Mesothelial cell of epicardium (in vitro differentiated cells): ENCODE results near the gene PPP1R12C. TPM values are rescaled to one million over a fixed set of nuclear protein-coding genes. Genes with fewer than 3 reads are reported as not detected.
"Not testable (repeated sequence)": the region's sequence is repeated elsewhere in the genome, so short reads cannot be mapped to it uniquely, and the experiment has no call there.

ENCODE experiments used
- DNase-seq, 2 experiments: peaks; one replicate each; pipeline ENCODE4 v3.0.0; 2021; ENCODE audit warnings: low spot score in 2 of 2; ENCODE audit not compliant: unreplicated experiment in 2 of 2
- H3K27ac Mint-ChIP-seq: 2 replicates; pipeline ENCODE4 v1.8.0; 2021; ENCODE audit warnings: mixed read lengths
- H3K27me3 Mint-ChIP-seq: 2 replicates; pipeline ENCODE4 v1.8.0; 2021; ENCODE audit warnings: low read depth, mixed read lengths
- H3K36me3 Mint-ChIP-seq: 2 replicates; pipeline ENCODE4 v1.8.0; 2021; ENCODE audit warnings: mixed read lengths
- H3K4me1 Mint-ChIP-seq: 2 replicates; pipeline ENCODE4 v1.8.0; 2021; ENCODE audit warnings: mixed read lengths
- H3K4me3 Mint-ChIP-seq: 2 replicates; pipeline ENCODE4 v1.8.0; 2021; ENCODE audit warnings: mild to moderate bottlenecking, moderate library complexity, mixed read lengths
- H3K9me3 Mint-ChIP-seq: 2 replicates; pipeline ENCODE4 v1.8.0; 2021; ENCODE audit warnings: mixed read lengths
- total RNA-seq: library from RNA; stranded (reverse); gene quantifications from 3 replicates; pipeline ENCODE4 v1.2.1, GENCODE V29; 2021
- TF ChIP-seq, protein P1 (sequence below): fragments of 200-600 bp; sonication (generic); IDR thresholded peaks from one replicate; pipeline ENCODE4 v1.5.0; 2021; ENCODE audit warnings: antibody characterized with exemption; ENCODE audit not compliant: unreplicated experiment

The PPP1R12C gene
- total RNA-seq, 1 donor from 2014 or later, result 111 TPM

DNA sequence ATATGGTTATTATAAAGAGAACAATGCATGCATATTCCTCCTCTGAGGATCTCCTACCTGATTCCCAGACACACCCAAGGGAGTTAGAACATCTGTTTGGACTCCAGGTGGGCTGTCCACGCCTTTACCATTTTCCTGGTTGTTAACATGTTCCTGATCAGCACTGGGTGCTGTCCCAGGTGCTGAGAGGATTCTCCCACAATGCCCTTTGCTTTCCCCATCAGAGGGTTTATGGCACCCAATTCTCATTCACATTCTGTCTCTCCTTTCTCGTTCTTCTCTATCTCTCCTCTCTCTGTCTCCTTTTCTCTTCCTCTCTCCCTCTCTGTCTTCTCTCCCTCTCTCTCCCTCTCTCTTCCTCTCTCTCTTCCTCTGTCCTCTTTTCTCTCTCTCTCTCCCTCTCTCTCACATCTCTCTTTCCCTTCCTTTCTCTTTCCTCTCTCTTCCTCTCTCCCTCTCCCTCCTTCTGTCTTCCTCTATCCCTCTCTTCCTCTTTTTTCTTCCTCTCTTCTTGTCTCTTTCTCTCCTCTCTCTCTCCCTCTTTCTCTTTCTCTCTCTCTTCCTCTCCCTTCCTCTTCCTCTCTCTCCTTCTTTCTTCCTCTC, 51.2 kb downstream of the PPP1R12C start:
- H3K9me3 Mint-ChIP-seq, result no peaks in the 10 kb centered on the region
- H3K4me1 Mint-ChIP-seq, result peaks cover 44% of the 10 kb centered on the region
- TF ChIP-seq, protein P1, sequence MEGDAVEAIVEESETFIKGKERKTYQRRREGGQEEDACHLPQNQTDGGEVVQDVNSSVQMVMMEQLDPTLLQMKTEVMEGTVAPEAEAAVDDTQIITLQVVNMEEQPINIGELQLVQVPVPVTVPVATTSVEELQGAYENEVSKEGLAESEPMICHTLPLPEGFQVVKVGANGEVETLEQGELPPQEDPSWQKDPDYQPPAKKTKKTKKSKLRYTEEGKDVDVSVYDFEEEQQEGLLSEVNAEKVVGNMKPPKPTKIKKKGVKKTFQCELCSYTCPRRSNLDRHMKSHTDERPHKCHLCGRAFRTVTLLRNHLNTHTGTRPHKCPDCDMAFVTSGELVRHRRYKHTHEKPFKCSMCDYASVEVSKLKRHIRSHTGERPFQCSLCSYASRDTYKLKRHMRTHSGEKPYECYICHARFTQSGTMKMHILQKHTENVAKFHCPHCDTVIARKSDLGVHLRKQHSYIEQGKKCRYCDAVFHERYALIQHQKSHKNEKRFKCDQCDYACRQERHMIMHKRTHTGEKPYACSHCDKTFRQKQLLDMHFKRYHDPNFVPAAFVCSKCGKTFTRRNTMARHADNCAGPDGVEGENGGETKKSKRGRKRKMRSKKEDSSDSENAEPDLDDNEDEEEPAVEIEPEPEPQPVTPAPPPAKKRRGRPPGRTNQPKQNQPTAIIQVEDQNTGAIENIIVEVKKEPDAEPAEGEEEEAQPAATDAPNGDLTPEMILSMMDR, result no peak
- no peaks in the 10 kb centered on the region for H3K36me3 Mint-ChIP-seq
- H3K4me3 Mint-ChIP-seq, result no peak overlapping the region
- no peak overlapping the region for H3K27ac Mint-ChIP-seq
- DNase-seq, result no peak
- H3K27me3 Mint-ChIP-seq, result peaks cover 49% of the 10 kb centered on the region

GRCh38 chr19:55065516-55065915, 51.9 kb downstream of the PPP1R12C start:
- peaks cover 47% of the 10 kb centered on the region for H3K27me3 Mint-ChIP-seq
- H3K4me3 Mint-ChIP-seq, H3K27ac Mint-ChIP-seq, H3K9me3 Mint-ChIP-seq, H3K36me3 Mint-ChIP-seq, DNase-seq: not testable (repeated sequence)
- H3K4me1 Mint-ChIP-seq, result peaks cover 47% of the 10 kb centered on the region

GRCh38 chr19:55063492-55063843, 54.0 kb downstream of the PPP1R12C start:
- Mint-ChIP-seq H3K9me3 (no peaks in the 10 kb centered on the region), H3K27ac (peak overlapping the region; percentile 72), H3K27me3 (peaks cover 32% of the 10 kb centered on the region), H3K36me3 (peaks cover 6% of the 10 kb centered on the region), H3K4me3 (peak overlapping the region; percentile 88), H3K4me1 (peaks cover 52% of the 10 kb centered on the region)
- TF ChIP-seq, protein P1, result no peak
- no peak for DNase-seq

DNA sequence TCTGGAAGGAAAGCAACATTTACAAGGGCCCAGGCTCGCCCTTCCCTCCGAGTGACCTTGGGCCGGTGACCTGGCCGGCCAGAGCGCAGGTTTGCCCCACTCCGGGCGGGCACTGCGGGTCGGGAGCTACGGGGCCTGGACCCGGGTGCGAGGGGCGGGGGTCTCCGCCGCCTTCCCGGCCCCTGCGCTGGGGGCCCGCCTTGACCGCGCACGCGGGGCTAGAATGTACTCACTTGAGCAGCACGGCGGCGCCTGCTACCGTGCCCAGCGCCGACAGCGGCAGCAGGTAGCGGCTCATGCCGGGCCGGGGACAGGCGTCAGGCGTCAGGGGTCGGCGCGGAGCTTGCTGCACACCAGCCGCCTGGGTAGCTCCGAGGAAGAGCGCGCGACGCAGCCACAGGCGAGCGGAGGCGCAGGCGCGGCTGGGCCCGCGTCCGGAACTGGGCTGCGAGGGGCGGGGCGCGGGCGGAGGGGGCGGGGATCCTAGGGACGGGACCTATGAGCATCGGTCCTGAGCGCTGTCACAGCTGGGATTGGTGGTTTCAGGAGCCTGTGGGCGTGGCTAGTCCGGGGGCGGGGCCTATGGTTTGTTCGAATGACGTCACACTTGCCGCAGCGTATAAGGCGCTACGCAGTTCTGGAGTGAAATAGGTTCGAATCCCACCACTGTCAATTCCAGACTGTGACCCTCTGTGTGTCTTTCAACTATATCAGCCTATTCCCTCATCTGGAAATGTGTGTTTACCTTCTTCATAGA, 54.5 kb downstream of the PPP1R12C start, which contains the start of gene RDH13:
Gene RDH13 (minus strand): TSS at position 414 of the 757 bp plus-strand sequence. CDS start 116 bp downstream, at position 298.
- Mint-ChIP-seq H3K27me3 (peaks cover 27% of the 10 kb centered on the region), H3K4me3 (peak within 1 kb of the TSS; percentile 88), H3K36me3 (peaks cover 9% of the 10 kb centered on the region), H3K9me3 (no peaks in the 10 kb centered on the region), H3K27ac (peak within 1 kb of the TSS; percentile 100), H3K4me1 (peaks cover 52% of the 10 kb centered on the region)
- peak; percentile 95 to 98 for DNase-seq
- TF ChIP-seq, protein P1, result no peak

GRCh38 chr19:55060287-55060686, 57.1 kb downstream of the PPP1R12C start:
- H3K27me3 Mint-ChIP-seq, H3K9me3 Mint-ChIP-seq, DNase-seq: not testable (repeated sequence)
- peak overlapping the region; percentile 100 for H3K27ac Mint-ChIP-seq
- peaks cover 40% of the 10 kb centered on the region for H3K4me1 Mint-ChIP-seq
- H3K4me3 Mint-ChIP-seq, result peak overlapping the region; percentile 88
- H3K36me3 Mint-ChIP-seq, result peaks cover 23% of the 10 kb centered on the region

- Mint-ChIP-seq H3K36me3 (peaks cover 28% of the 10 kb centered on the region), H3K9me3 (no peaks in the 10 kb centered on the region), H3K4me3 (peak overlapping the region; percentile 34), H3K27me3 (no peaks in the 10 kb centered on the region), H3K27ac (peak overlapping the region; percentile 100), H3K4me1 (peaks cover 40% of the 10 kb centered on the region)
- TF ChIP-seq, protein P1, result no peak
- no peak for DNase-seq
Measured at GRCh38 chr19:55058781-55059610, 58.4 kb downstream of the PPP1R12C start.
